GM12873 (cell line): ENCODE data around the gene LCLAT1.

Experiments used
- CTCF ChIP-seq: IDR thresholded peaks from 2 replicates; pipeline ENCODE4 v1.5.1; 2012; ENCODE audit warnings: low read depth, mild to moderate bottlenecking, moderate library complexity, low read length, control low read depth; ENCODE audit not compliant: insufficient read depth; ENCODE audit errors: missing control alignments

Gene LCLAT1

DNA sequence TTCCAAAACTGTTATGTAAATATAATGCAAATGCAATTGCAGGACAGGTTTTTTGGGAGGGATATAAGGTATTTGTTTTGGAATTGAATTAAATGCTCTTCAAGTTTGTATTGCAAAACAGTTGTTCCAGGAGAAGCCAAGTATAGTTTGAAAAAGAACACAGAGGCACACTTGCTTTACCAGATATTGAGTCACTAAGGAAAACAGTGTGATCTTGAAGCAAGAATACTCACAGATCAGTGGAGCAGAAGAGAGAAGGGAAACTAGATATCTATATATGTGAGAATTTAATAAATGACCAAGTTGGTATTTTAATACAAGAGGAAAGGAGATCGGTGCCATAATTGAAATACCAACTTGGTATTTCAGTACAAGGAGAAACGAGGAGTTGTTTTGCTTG, 181.3 kb downstream of the LCLAT1 start:
- no peak for TF ChIP-seq CTCF

DNA sequence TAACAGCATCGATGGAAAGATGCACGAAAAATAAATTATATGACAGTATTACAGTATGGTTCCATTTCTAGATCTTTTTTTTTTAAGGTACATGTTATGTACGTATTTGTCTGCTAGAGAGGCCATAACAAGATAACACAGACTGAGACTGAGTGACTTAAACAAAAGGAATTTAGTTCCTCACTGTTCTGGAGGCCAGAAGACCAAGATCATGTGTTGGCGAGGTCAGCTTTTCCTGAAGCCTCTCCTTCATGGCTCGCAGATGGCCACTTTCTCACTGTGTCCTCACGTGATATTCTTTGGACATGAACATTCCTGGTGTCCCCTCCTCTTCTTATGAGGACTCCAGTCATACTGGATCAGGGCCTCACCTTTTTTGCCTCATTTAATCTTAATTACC, 182.8 kb downstream of the LCLAT1 start:
- TF ChIP-seq CTCF, result no peak

GRCh38 chr2:30631051-30631671, 184.1 kb downstream of the LCLAT1 start:
- no peak for TF ChIP-seq CTCF

DNA sequence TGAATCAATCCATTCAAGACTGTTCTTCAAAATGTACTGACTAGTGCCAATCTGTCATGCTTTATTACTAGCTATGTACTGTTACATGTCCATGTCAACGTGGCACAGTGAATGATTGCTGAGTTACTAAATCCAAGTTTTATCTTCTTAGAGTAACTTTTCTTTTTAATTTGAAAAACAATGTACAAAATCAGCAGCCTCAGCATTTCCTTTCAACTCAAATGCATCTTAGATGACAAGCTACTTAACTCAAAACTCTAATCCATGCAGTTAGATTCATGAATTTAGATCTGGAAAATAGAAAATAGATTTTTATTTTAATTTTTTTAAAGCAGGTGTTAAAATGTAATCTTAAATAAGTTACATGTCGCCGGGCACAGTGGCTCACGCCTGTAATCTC, 186.0 kb downstream of the LCLAT1 start:
- TF ChIP-seq CTCF, result no peak

- no peak for TF ChIP-seq CTCF
Measured at GRCh38 chr2:30636311-30636710, 189.3 kb downstream of the LCLAT1 start.

GRCh38 chr2:30639836-30640235, 192.8 kb downstream of the LCLAT1 start:
- no peak for TF ChIP-seq CTCF

- no peak for TF ChIP-seq CTCF
Measured at GRCh38 chr2:30641765-30642345, 194.8 kb downstream of the LCLAT1 start.

- no peak for TF ChIP-seq CTCF
Measured at GRCh38 chr2:30643674-30644073, 196.6 kb downstream of the LCLAT1 start.
